ENCODE measurements around the gene PRR7. TPM values are rescaled to one million over a fixed set of nuclear protein-coding genes. Genes with fewer than 3 reads are reported as not detected.
A peak's percentile ranks its signal among the peaks of the same experiment; 100 is the strongest.

Gene PRR7
- total RNA-seq, 1 experiment from 2014 or later = 4.7 TPM

DNA sequence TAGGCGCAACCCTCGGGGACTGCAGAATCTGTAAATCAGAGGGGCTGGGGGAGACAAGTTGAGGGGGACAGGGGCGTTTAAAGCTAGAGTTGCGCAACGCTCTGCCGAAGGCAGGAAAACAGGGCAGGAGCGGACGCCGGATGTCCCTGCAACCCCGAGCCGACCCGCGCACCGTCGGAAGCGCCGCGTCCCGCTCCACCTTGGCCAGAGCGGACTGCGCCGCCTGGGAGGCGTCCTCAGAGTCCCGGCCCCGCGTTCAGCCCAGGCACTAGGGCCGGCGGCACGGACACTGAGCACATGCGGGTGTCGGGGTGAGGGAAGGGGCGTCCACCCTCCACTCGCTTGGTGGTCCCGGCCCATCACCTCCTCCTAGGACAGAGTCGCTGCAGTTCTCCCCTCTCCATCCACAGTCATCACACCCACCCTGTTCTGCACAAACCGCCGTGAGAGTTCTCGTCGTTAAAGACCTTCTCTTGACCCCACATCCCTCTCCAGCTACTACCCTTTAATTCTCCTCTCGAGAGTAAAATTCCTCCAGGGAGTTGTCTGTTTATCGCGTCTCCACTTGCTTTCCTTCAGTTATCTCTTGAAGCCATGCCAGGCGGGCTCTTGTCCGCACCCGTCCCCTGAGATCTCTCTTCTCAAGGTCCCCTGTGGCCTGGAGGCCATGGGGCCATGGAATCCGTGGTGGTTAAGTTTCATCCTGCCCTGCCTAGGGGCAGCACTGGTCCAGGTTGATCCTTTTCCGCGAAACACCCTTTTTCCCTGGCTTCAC is 51.6 kb downstream of the PRR7 start:
- POLR2A ChIA-PET = interaction anchor here (0.6 to 1.8 kb wide), 13 partner anchors 10 to 411 kb away, joined by 3 to 8 read pairs (median 4); partner anchors contain the start of genes FGFR4 and GRK6
- TF ChIP-seq, protein P1, sequence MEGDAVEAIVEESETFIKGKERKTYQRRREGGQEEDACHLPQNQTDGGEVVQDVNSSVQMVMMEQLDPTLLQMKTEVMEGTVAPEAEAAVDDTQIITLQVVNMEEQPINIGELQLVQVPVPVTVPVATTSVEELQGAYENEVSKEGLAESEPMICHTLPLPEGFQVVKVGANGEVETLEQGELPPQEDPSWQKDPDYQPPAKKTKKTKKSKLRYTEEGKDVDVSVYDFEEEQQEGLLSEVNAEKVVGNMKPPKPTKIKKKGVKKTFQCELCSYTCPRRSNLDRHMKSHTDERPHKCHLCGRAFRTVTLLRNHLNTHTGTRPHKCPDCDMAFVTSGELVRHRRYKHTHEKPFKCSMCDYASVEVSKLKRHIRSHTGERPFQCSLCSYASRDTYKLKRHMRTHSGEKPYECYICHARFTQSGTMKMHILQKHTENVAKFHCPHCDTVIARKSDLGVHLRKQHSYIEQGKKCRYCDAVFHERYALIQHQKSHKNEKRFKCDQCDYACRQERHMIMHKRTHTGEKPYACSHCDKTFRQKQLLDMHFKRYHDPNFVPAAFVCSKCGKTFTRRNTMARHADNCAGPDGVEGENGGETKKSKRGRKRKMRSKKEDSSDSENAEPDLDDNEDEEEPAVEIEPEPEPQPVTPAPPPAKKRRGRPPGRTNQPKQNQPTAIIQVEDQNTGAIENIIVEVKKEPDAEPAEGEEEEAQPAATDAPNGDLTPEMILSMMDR (IDR thresholded peaks at IDR 0.05; ENCODE audit: insufficient read depth in 1 of 2, low read depth in 1 of 2, low read length in 1 of 2, severe bottlenecking in 1 of 2, unreplicated experiment in 1 of 2) = no peak
- Histone ChIP-seq H3K4me1 (peaks cover 25% of the 10 kb centered on the region), H3K4me3 (ENCODE audit: low read depth, low read length) (peak overlapping the region; percentile 28), H3K27me3 (replicated peaks; ENCODE audit: control insufficient read depth, insufficient read depth, low read length) (no peaks in the 10 kb centered on the region), H3K9me3 (no peaks in the 10 kb centered on the region), H3K36me3 (ENCODE audit: control insufficient read depth, insufficient read depth, low read length) (peaks cover 2% of the 10 kb centered on the region; the same call in 1 of the 2 replicates)
- no TSS peak for BruUV-seq (replicated peaks)
- H3K27me3 Mint-ChIP-seq (ENCODE audit: insufficient read depth, unreplicated experiment) = peaks cover 11% of the 10 kb centered on the region
- peaks cover 7% of the 10 kb centered on the region for H3K36me3 Mint-ChIP-seq (ENCODE audit: insufficient read depth, unreplicated experiment)
- no peaks in the 10 kb centered on the region for H3K9me3 Mint-ChIP-seq (ENCODE audit: unreplicated experiment)
- DNase-seq = no peak
- intact Hi-C loops (cut with micrococcal nuclease; ENCODE audit: unreplicated experiment) = no loop called here
- peak overlapping the region; percentile 63 for H3K27ac Mint-ChIP-seq (ENCODE audit: unreplicated experiment)
- H3K4me1 Mint-ChIP-seq (ENCODE audit: low read depth, unreplicated experiment) = peaks cover 27% of the 10 kb centered on the region
- CTCF ChIA-PET = interaction anchor here (0.6 to 3.0 kb wide), 11 partner anchors 9 to 189 kb away, joined by 3 to 29 read pairs (median 8); no protein-coding TSS in a partner anchor
- peak overlapping the region; percentile 89 for H3K4me3 Mint-ChIP-seq (ENCODE audit: unreplicated experiment)

DNA sequence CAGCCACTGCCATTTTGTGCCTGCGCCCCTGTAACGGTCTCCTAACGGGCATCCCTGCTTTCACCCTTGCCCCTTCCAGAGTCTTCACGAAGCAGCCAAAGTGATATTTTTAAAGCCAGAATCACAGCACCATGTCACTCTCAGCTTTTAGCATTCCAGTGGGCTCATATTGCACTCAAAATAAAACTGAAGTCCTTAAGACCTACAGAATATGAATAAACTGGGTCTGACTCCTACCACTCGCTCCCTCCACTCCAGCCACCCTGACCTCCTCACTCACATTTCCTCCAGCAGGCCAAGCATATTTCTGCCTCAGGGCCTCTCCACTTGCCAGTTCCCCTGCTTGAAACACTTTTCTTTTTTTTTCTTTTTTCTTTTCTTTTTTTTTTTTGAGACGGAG is 53.2 kb downstream of the PRR7 start:
- Mint-ChIP-seq H3K4me1 (ENCODE audit: low read depth, unreplicated experiment) (peaks cover 27% of the 10 kb centered on the region), H3K27me3 (ENCODE audit: insufficient read depth, unreplicated experiment) (peaks cover 11% of the 10 kb centered on the region), H3K4me3 (ENCODE audit: unreplicated experiment) (peak overlapping the region; percentile 23), H3K9me3 (ENCODE audit: unreplicated experiment) (no peaks in the 10 kb centered on the region), H3K27ac (ENCODE audit: unreplicated experiment) (no peak overlapping the region), H3K36me3 (ENCODE audit: insufficient read depth, unreplicated experiment) (peaks cover 7% of the 10 kb centered on the region)
- no peaks in the 10 kb centered on the region for H3K9me3 ChIP-seq
- peaks cover 23% of the 10 kb centered on the region for H3K4me1 ChIP-seq
- BruUV-seq (replicated peaks) = no TSS peak
- ChIA-PET POLR2A (no interaction called here), CTCF (interaction anchor here (0.7 to 2.3 kb wide), 3 partner anchors 42 to 95 kb away, joined by 4 to 15 read pairs (median 9); partner anchors contain the start of gene TMED9)
- H3K4me3 ChIP-seq (ENCODE audit: low read depth, low read length) = no peak overlapping the region
- intact Hi-C loops (cut with micrococcal nuclease; ENCODE audit: unreplicated experiment) = no loop called here
- no peaks in the 10 kb centered on the region for H3K27me3 ChIP-seq (replicated peaks; ENCODE audit: control insufficient read depth, insufficient read depth, low read length)
- TF ChIP-seq, protein P1 (IDR thresholded peaks at IDR 0.05; ENCODE audit: insufficient read depth in 1 of 2, low read depth in 1 of 2, low read length in 1 of 2, severe bottlenecking in 1 of 2, unreplicated experiment in 1 of 2) = no peak
- DNase-seq = no peak
- peaks cover 2% of the 10 kb centered on the region; the same call in 1 of the 2 replicates for H3K36me3 ChIP-seq (ENCODE audit: control insufficient read depth, insufficient read depth, low read length)

DNA sequence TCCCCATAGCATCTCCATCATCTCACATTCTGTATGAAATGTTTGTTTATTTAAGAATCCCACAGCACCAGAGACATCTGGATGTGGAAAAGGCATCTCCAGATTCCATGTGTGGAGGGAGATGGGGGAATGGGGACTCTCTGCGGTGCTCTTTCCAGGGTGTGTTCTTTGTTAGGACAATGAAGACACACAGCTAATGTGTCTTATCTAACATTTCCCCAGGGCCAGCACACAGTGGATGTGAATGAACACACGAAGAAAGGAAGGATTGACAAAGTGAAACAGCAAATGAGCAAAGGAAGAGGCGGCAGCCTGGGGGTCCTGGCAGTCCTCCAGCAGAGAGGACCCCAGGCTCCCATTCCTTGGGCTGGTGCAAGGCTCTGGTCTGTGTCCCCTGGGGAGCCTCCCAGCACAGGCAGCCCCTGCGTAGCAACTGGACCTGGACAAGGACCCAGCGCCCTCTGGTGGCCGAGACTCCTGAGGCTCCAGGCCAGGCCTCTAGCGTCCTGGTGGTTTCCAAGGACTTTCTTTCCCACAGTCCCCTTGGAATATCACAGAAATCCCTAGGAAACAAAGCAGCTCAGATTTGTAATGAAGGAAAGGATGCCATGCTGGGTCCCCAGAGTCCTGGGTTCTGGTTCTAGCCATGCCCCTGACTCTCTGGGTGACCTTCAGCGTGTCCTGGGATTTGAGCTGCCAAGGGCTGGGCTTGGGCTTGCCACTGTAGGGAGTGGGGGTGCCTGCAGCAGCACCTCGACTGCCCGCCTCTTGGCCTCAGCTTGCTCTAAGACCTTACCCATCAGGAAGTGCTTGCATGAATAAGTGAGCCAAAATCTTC is 54.3 kb downstream of the PRR7 start:
- CTCF ChIA-PET = interaction anchor here (0.6 to 2.3 kb wide), 16 partner anchors 16 to 414 kb away, joined by 3 to 15 read pairs (median 4); partner anchors contain the start of genes DDX41, FGFR4 and TMED9
- H3K4me3 Mint-ChIP-seq (ENCODE audit: unreplicated experiment) = no peak overlapping the region
- H3K4me3 ChIP-seq (ENCODE audit: low read depth, low read length) = no peak overlapping the region
- intact Hi-C loops (cut with micrococcal nuclease; ENCODE audit: unreplicated experiment) = loop anchor here (1.0 kb wide), 3 partner anchors 13 to 97 kb away; no protein-coding TSS in a partner anchor
- no peaks in the 10 kb centered on the region for H3K9me3 ChIP-seq
- H3K27me3 Mint-ChIP-seq (ENCODE audit: insufficient read depth, unreplicated experiment) = peaks cover 11% of the 10 kb centered on the region
- no peaks in the 10 kb centered on the region for H3K27me3 ChIP-seq (replicated peaks; ENCODE audit: control insufficient read depth, insufficient read depth, low read length)
- H3K36me3 Mint-ChIP-seq (ENCODE audit: insufficient read depth, unreplicated experiment) = peaks cover 7% of the 10 kb centered on the region
- H3K36me3 ChIP-seq (ENCODE audit: control insufficient read depth, insufficient read depth, low read length) = no peaks in the 10 kb centered on the region
- DNase-seq = peak; percentile 88 to 92
- POLR2A ChIA-PET = no interaction called here
- no peak overlapping the region for H3K27ac Mint-ChIP-seq (ENCODE audit: unreplicated experiment)
- H3K4me1 ChIP-seq = peaks cover 12% of the 10 kb centered on the region
- H3K4me1 Mint-ChIP-seq (ENCODE audit: low read depth, unreplicated experiment) = peaks cover 26% of the 10 kb centered on the region
- TF ChIP-seq, protein P1 (IDR thresholded peaks at IDR 0.05; ENCODE audit: insufficient read depth in 1 of 2, low read depth in 1 of 2, low read length in 1 of 2, severe bottlenecking in 1 of 2, unreplicated experiment in 1 of 2) = peak; percentile 91 to 98
- no peaks in the 10 kb centered on the region for H3K9me3 Mint-ChIP-seq (ENCODE audit: unreplicated experiment)
- BruUV-seq (replicated peaks) = no TSS peak
